ENCODE data around the gene ALKBH7.

GRCh38 chr19:6373096-6373812, 660 bp downstream of the ALKBH7 start:
- TF ChIP-seq POLR2A (IDR thresholded peaks at IDR 0.05) (no peak), CTCF (IDR thresholded peaks at IDR 0.05) (no peak)
